ENCODE results near the gene ZBTB39.

Gene ZBTB39

DNA sequence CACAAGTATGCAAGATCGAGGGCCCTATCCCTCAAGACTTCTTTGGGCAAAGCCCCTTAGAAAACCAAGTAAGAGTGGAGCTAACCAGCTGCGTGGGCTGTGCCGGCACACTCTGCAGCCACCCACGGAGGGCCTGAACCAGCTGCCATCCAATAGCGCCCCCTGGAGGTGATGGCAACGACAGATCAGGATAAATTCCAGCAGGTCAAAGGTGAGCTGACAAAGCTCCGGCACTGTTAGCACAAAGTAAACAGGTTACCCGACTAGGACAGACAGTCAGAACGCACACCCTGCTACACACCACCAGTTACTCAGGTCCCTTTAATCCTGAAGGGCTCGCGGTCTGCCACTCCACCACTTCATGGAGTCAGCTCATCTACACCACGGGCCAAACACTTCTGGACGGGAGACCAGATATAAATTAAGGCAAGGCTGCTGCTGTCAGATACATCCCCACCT lies 4.9 kb downstream of the ZBTB39 start:
- peak; percentile 70 for DNase-seq (ENCODE audit: low spot score)
- TF ChIP-seq, protein P1, sequence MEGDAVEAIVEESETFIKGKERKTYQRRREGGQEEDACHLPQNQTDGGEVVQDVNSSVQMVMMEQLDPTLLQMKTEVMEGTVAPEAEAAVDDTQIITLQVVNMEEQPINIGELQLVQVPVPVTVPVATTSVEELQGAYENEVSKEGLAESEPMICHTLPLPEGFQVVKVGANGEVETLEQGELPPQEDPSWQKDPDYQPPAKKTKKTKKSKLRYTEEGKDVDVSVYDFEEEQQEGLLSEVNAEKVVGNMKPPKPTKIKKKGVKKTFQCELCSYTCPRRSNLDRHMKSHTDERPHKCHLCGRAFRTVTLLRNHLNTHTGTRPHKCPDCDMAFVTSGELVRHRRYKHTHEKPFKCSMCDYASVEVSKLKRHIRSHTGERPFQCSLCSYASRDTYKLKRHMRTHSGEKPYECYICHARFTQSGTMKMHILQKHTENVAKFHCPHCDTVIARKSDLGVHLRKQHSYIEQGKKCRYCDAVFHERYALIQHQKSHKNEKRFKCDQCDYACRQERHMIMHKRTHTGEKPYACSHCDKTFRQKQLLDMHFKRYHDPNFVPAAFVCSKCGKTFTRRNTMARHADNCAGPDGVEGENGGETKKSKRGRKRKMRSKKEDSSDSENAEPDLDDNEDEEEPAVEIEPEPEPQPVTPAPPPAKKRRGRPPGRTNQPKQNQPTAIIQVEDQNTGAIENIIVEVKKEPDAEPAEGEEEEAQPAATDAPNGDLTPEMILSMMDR (IDR thresholded peaks at IDR 0.05; ENCODE audit: borderline replicate concordance, control extremely low read depth, extremely low read depth, insufficient read depth, missing control alignments) = peak; percentile 88
- in situ Hi-C loops (cut with MboI; ENCODE audit: low sequenced_read_pairs, unreplicated experiment) = loop anchor here (5.0 kb wide), 1 partner anchor 244 kb away; no protein-coding TSS in a partner anchor

GRCh38 chr12:57000393-57000792 lies 6.0 kb downstream of the ZBTB39 start:
- in situ Hi-C loops (cut with MboI; ENCODE audit: low sequenced_read_pairs, unreplicated experiment) = loop anchor here (5.0 kb wide), 1 partner anchor 243 kb away; no protein-coding TSS in a partner anchor
- no peak for DNase-seq (ENCODE audit: low spot score)
- TF ChIP-seq, protein P1 (IDR thresholded peaks at IDR 0.05; ENCODE audit: borderline replicate concordance, control extremely low read depth, extremely low read depth, insufficient read depth, missing control alignments) = no peak

DNA sequence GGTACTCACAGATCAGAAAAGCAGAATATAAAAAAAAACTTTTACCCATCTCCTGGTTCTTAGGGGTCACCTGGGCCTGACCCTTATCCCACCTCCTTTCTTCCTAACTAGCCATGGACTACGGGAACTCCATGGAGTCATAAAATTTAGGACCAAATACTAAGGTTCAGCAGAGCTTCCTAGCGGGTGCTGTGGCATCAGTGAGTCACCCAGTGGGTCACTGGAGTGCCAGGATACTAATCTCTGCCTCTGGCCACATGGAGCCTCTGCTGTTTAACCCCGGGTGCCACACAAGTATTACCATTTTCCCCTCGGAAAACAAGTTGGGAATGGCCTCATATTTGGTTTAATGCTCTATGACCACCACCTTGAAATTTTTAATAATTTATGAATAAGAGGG lies 6.9 kb downstream of the ZBTB39 start:
- in situ Hi-C loops (cut with MboI; ENCODE audit: low sequenced_read_pairs, unreplicated experiment) = loop anchor here (25.0 kb wide), 1 partner anchor 162 kb away; no protein-coding TSS in a partner anchor
- TF ChIP-seq, protein P1 (IDR thresholded peaks at IDR 0.05; ENCODE audit: borderline replicate concordance, control extremely low read depth, extremely low read depth, insufficient read depth, missing control alignments) = no peak

DNA sequence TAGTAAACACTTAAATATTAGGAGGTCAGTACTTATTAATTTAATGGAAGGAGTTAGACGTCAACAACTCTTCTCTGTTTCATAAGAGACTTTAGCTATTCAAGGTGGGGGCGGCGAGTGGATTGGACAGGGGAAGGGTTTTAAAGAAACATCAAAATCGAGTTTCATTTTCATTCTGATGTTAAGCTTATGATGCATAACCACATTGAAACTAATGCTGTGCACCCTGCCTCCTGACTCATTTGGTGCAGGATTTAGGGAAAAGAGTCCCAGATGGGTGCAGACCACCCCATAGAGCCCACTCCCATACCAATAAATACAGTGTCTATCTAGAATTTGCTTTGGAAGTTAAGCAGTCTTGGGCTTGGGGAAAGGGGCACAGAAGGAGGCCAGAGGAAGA lies 7.4 kb downstream of the ZBTB39 start:
- peak; percentile 82 for DNase-seq (ENCODE audit: low spot score)
- TF ChIP-seq, protein P1 (IDR thresholded peaks at IDR 0.05; ENCODE audit: borderline replicate concordance, control extremely low read depth, extremely low read depth, insufficient read depth, missing control alignments) = no peak
- in situ Hi-C loops (cut with MboI; ENCODE audit: low sequenced_read_pairs, unreplicated experiment) = loop anchor here (25.0 kb wide), 1 partner anchor 162 kb away; no protein-coding TSS in a partner anchor

More for the DNA sequence above, 6.9 kb downstream of the ZBTB39 start:
- DNase-seq (ENCODE audit: low spot score) = no peak

- in situ Hi-C loops (cut with MboI; ENCODE audit: low sequenced_read_pairs, unreplicated experiment) = loop anchor here (25.0 kb wide), 1 partner anchor 161 kb away; no protein-coding TSS in a partner anchor
- TF ChIP-seq, protein P1 (IDR thresholded peaks at IDR 0.05; ENCODE audit: borderline replicate concordance, control extremely low read depth, extremely low read depth, insufficient read depth, missing control alignments) = no peak
- DNase-seq (ENCODE audit: low spot score) = no peak
Observed at GRCh38 chr12:56998316-56998715, 8.0 kb downstream of the ZBTB39 start.

- TF ChIP-seq, protein P1 (IDR thresholded peaks at IDR 0.05; ENCODE audit: borderline replicate concordance, control extremely low read depth, extremely low read depth, insufficient read depth, missing control alignments) = no peak
- in situ Hi-C loops (cut with MboI; ENCODE audit: low sequenced_read_pairs, unreplicated experiment) = loop anchor here (25.0 kb wide), 1 partner anchor 160 kb away; no protein-coding TSS in a partner anchor
- DNase-seq (ENCODE audit: low spot score) = no peak
Observed at GRCh38 chr12:56996793-56997545, 9.4 kb downstream of the ZBTB39 start.
